Choroid plexus epithelial cell (primary cell): ENCODE results near the gene TTLL3.
A peak's percentile ranks its signal among the peaks of the same experiment; 100 is the strongest.
"Not testable (repeated sequence)": the region's sequence is repeated elsewhere in the genome, so short reads cannot be mapped to it uniquely, and the experiment has no call there.

Source experiments
- DNase-seq: peaks from one replicate; pipeline ENCODE4 v3.0.0-alpha.2; 2010; ENCODE audit warnings: low read depth
- H3K4me3 ChIP-seq: 2 replicates; pipeline ENCODE4 v1.5.1; 2011; ENCODE audit warnings: low read depth, mild to moderate bottlenecking, control low read depth, low read length, moderate library complexity
- TF ChIP-seq, protein P1 (sequence below): conservative IDR thresholded peaks from 2 replicates; pipeline ENCODE4 v1.5.1; 2011; ENCODE audit warnings: low read depth, mild to moderate bottlenecking, control low read depth, inconsistent platforms, low read length, moderate library complexity

TTLL3 gene

GRCh38 chr3:9863058-9863772 is 53.2 kb downstream of the TTLL3 start:
- TF ChIP-seq, protein P1, sequence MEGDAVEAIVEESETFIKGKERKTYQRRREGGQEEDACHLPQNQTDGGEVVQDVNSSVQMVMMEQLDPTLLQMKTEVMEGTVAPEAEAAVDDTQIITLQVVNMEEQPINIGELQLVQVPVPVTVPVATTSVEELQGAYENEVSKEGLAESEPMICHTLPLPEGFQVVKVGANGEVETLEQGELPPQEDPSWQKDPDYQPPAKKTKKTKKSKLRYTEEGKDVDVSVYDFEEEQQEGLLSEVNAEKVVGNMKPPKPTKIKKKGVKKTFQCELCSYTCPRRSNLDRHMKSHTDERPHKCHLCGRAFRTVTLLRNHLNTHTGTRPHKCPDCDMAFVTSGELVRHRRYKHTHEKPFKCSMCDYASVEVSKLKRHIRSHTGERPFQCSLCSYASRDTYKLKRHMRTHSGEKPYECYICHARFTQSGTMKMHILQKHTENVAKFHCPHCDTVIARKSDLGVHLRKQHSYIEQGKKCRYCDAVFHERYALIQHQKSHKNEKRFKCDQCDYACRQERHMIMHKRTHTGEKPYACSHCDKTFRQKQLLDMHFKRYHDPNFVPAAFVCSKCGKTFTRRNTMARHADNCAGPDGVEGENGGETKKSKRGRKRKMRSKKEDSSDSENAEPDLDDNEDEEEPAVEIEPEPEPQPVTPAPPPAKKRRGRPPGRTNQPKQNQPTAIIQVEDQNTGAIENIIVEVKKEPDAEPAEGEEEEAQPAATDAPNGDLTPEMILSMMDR, result no peak
- no peak overlapping the region for H3K4me3 ChIP-seq
- DNase-seq, result no peak

GRCh38 chr3:9864200-9864927 is 54.3 kb downstream of the TTLL3 start:
- DNase-seq, result peak; percentile 97
- TF ChIP-seq, protein P1, result no peak
- H3K4me3 ChIP-seq, result peak overlapping the region; percentile 8

- H3K4me3 ChIP-seq, DNase-seq: not testable (repeated sequence)
Observed at GRCh38 chr3:9865125-9865637, 55.1 kb downstream of the TTLL3 start.

GRCh38 chr3:9866639-9867038 is 56.6 kb downstream of the TTLL3 start:
- TF ChIP-seq, protein P1, result no peak
- peak; percentile 43 for DNase-seq

DNA sequence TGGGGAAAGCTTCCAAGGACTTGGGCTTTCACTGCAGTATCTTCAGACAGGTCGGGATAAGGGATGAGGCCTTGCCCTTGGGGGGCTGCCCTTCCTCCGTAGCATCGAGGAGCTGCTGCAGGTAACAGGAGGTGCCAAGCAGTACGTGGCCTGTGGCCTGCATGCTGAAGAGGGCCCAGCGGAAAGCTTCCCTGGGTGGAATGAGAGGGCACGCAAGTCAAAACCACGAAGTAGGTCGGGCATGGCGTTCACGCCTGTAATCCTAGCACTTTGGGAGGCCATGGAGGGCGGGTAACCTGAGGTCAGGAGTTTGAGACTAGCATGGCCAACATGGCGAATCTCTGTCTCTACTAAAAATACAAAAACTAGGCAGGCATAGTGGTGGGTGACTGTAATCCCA is 57.0 kb downstream of the TTLL3 start:
- no peak for DNase-seq
- TF ChIP-seq, protein P1, result no peak
- no peak overlapping the region for H3K4me3 ChIP-seq

More at GRCh38 chr3:9866639-9867038, 56.6 kb downstream of the TTLL3 start:
- no peak overlapping the region for H3K4me3 ChIP-seq

DNA sequence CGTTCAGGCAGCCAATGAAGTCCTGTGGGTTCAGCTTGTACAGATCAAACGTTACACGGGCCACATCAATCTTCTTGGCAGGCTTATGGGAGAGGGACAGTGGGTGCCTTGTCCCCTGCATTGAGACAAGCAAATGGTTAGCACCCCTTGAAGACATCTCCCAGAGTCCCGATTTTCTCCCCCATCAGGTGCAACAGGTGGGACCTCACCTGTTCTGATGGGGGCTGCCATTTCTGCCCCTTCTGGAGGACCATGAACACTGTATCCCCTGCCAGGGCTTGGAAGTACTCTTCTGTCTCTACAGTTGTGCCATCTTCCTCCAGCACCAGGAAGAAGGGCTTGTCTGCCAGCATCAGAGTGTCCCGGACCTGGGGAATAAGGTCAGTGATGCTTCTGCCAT is 59.9 kb downstream of the TTLL3 start:
- no peak for DNase-seq
- no peak overlapping the region for H3K4me3 ChIP-seq
- TF ChIP-seq, protein P1, result no peak

DNA sequence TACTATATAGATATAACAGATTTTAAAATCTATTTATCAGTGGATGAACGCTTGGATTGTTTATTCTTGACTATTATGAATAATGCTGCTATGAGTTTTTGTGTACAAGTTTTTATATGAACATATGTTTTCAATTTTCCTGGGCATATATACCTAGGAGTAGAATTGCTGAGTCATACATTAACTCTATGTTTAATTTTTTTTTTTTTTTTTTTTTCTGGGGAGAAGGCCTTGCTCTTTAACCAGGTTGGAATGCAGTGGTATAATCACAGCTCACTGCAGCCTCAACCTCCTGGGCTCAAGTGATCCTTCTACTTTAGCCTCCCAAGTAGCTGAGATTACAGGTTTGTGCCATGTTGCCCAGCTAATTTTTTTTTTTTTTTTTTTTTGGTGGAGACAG is 60.9 kb downstream of the TTLL3 start:
- no peak overlapping the region for H3K4me3 ChIP-seq
- peak; percentile 73 for DNase-seq
- TF ChIP-seq, protein P1, result no peak

DNA sequence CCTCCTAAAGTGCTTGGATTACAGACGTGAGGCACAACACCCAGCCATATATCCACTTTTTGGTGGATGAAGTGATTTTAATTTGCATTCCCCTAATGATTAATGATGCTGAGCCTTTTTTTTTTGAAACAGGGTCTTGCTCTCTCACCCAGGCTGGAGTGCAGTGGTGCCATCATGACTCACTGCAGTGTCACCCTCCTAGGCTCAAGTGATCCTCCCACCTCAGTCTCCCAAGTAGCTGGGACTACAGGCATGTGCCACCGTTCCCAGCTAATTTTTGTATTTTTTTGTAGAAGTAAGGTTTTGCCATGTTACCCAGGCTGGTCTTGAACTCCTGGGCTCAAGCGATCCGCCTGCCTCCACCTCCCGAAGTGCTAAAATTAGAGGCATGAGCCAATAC is 62.0 kb downstream of the TTLL3 start:
- not testable (repeated sequence) for DNase-seq, H3K4me3 ChIP-seq
